HepG2 (cell line): ENCODE measurements around the gene PLPP3. TPM values are rescaled to one million over a fixed set of nuclear protein-coding genes. Genes with fewer than 3 reads are reported as not detected.

Source experiments
- ATAC-seq: fragments of 200-7000 bp; cut with Tn5 transposase; 3 replicates; pipeline ENCODE4 v1.9.1; 2020; ENCODE audit warnings: mild to moderate bottlenecking, moderate library complexity
- BruUV-seq: library from RNA; stranded (reverse); fragments of 400-500 nt; replicated peaks from 2 replicates; lab custom pipeline; 2021; lab: Mats Ljungman, UMichigan
- CTCF ChIA-PET: fragments of 300-600 bp; formaldehyde crosslinking; extraction: SDS; loops from one replicate; lab custom pipeline; 2021; ENCODE audit warnings: low total read pairs, inconsistent platforms, low intra/inter-chr PET ratio; lab: Yijun Ruan, JAX
- POLR2A ChIA-PET: fragments of 350-600 bp; sonication (Branson Sonifier 250); formaldehyde crosslinking; loops from one replicate; lab custom pipeline; 2020; ENCODE audit warnings: antibody characterized with exemption, inconsistent platforms; lab: Yijun Ruan, JAX
- DNase-seq: peaks from one replicate; pipeline ENCODE4 v3.0.0-alpha.2; 2015; ENCODE audit warnings: low spot score
- FAIRE-seq: peaks from 3 replicates; lab custom pipeline; 2011; peaks lifted over from hg19 to GRCh38; lab: Jason Lieb, UNC
- H2AFZ ChIP-seq: one replicate; pipeline ENCODE4 v1.6.1; 2011; ENCODE audit warnings: low read length, inconsistent platforms
- H3K27ac ChIP-seq: fragments of 300-600 bp; 3 replicates; pipeline ENCODE4 v1.8.0; 2011; ENCODE audit warnings: mixed run types, mild to moderate bottlenecking, mixed read lengths, low read length, inconsistent platforms; ENCODE audit not compliant: insufficient read depth; ENCODE audit errors: extremely low read length
- H3K27me3 ChIP-seq, 2 experiments: fragments of 200-600 bp in 1 of 2; 2 replicates in 1 of 2; 3 replicates in 1 of 2; pipeline versions ENCODE4 v1.6.0 to v1.8.0; 2011; ENCODE audit warnings: low read length in 2 of 2, mild to moderate bottlenecking in 2 of 2, moderate library complexity in 2 of 2, inconsistent platforms in 1 of 2; ENCODE audit not compliant: insufficient read depth in 2 of 2, control insufficient read depth in 1 of 2
- H3K36me3 ChIP-seq, 2 experiments: fragments of 200-600 bp in 1 of 2; replicated peaks in 1 of 2; 2 replicates in 1 of 2; 3 replicates in 1 of 2; pipeline versions ENCODE4 v1.5.1 to v1.8.0; 2011; ENCODE audit warnings: low read length in 2 of 2, inconsistent platforms in 1 of 2; ENCODE audit not compliant: insufficient read depth in 2 of 2, control insufficient read depth in 1 of 2
- H3K4me1 ChIP-seq: 2 replicates; pipeline ENCODE4 v1.5.1; 2012; ENCODE audit warnings: low read length, inconsistent platforms; ENCODE audit not compliant: insufficient read depth
- H3K4me2 ChIP-seq: 2 replicates; pipeline ENCODE4 v1.6.0; 2011; ENCODE audit warnings: low read depth, low read length, inconsistent platforms
- H3K4me3 ChIP-seq, 3 experiments: fragments of 200-600 bp in 1 of 3; sonication (generic), shearing (Covaris generic) in 1 of 3; replicated peaks in 1 of 3; 2 replicates each; pipeline ENCODE4 v1.5.1; 2011 to 2016; ENCODE audit warnings: low read length in 3 of 3, inconsistent platforms in 2 of 3, low read depth in 2 of 3, mild to moderate bottlenecking in 2 of 3, control low read depth in 1 of 3, mixed read lengths in 1 of 3; ENCODE audit not compliant: insufficient read depth in 1 of 3
- H3K79me2 ChIP-seq: one replicate; pipeline ENCODE4 v1.6.1; 2011; ENCODE audit warnings: low read length, inconsistent platforms; ENCODE audit not compliant: insufficient read depth
- H3K9ac ChIP-seq: 2 replicates; pipeline ENCODE4 v1.6.0; 2011; ENCODE audit warnings: mild to moderate bottlenecking, low read depth, low read length, inconsistent platforms; ENCODE audit not compliant: insufficient read depth
- H3K9me3 ChIP-seq: 2 replicates; pipeline ENCODE4 v1.5.1; 2012; ENCODE audit warnings: mild to moderate bottlenecking, low read length
- H4K20me1 ChIP-seq: 2 replicates; pipeline ENCODE4 v1.6.0; 2011; ENCODE audit warnings: inconsistent platforms, mild to moderate bottlenecking, low read length, moderate library complexity; ENCODE audit not compliant: insufficient read depth
- HNRNPH1 ChIP-seq: fragments of 200-400 bp; formaldehyde crosslinking; optimal IDR thresholded peaks from 2 replicates; pipeline ENCODE3; 2017; ENCODE audit warnings: mild to moderate bottlenecking, low read depth, low read length
- HNRNPUL1 ChIP-seq: fragments of 200-400 bp; formaldehyde crosslinking; IDR thresholded peaks from 2 replicates; pipeline ENCODE4 v1.6.1; 2017; ENCODE audit warnings: low read depth, mild to moderate bottlenecking, low read length, moderate library complexity
- KDM5B ChIP-seq: sonication (generic); formaldehyde crosslinking; IDR thresholded peaks from 2 replicates; pipeline ENCODE4 v1.4.0; 2020; ENCODE audit warnings: missing genetic modification reagents, mild to moderate bottlenecking, borderline replicate concordance
- MAF1 ChIP-seq: sonication (generic); formaldehyde crosslinking; IDR thresholded peaks from 2 replicates; pipeline ENCODE4 v1.5.0; 2020; ENCODE audit warnings: missing genetic modification reagents, borderline replicate concordance
- NCOA1 ChIP-seq: sonication (generic); formaldehyde crosslinking; IDR thresholded peaks from 2 replicates; pipeline ENCODE4 v1.9.0; 2021; ENCODE audit warnings: missing genetic modification reagents
- NRL ChIP-seq: sonication (generic); formaldehyde crosslinking; IDR thresholded peaks from 2 replicates; pipeline ENCODE4 v1.5.0; 2020; ENCODE audit warnings: missing genetic modification reagents, mild to moderate bottlenecking, moderate library complexity, borderline replicate concordance
- PRDM10 ChIP-seq: sonication (generic); formaldehyde crosslinking; IDR thresholded peaks from 2 replicates; pipeline ENCODE4 v1.4.0; 2020; ENCODE audit warnings: low read depth, missing genetic modification reagents
- SP140L ChIP-seq: sonication (generic); formaldehyde crosslinking; IDR thresholded peaks from 2 replicates; pipeline ENCODE4 v1.4.0; 2020; ENCODE audit warnings: missing genetic modification reagents, borderline replicate concordance
- SSRP1 ChIP-seq: IDR thresholded peaks from 2 replicates; pipeline ENCODE4 v1.6.1; 2016; ENCODE audit warnings: control low read depth
- YEATS4 ChIP-seq: sonication (generic); formaldehyde crosslinking; IDR thresholded peaks from 2 replicates; pipeline ENCODE4 v1.4.0; 2020; ENCODE audit warnings: missing genetic modification reagents, borderline replicate concordance
- ZNF253 ChIP-seq: sonication (generic); formaldehyde crosslinking; IDR thresholded peaks from 2 replicates; pipeline ENCODE4 v1.8.0; 2022; ENCODE audit warnings: mild to moderate bottlenecking, missing genetic modification reagents, borderline replicate concordance
- ZNF644 ChIP-seq: IDR thresholded peaks from 2 replicates; pipeline ENCODE4 v1.6.1; 2016; ENCODE audit warnings: low read depth
- ZNF720 ChIP-seq: sonication (generic); formaldehyde crosslinking; IDR thresholded peaks from 2 replicates; pipeline ENCODE4 v1.4.0; 2020; ENCODE audit warnings: missing genetic modification reagents
- ZNF776 ChIP-seq: sonication (generic); formaldehyde crosslinking; IDR thresholded peaks from 2 replicates; pipeline ENCODE4 v1.4.0; 2020; ENCODE audit warnings: mild to moderate bottlenecking, missing genetic modification reagents
- ZSCAN9 ChIP-seq: IDR thresholded peaks from 2 replicates; pipeline ENCODE4 v1.6.1; 2016; ENCODE audit warnings: borderline replicate concordance
- WGBS: methylation state at CpG from one replicate; pipeline ENCODE4 v1.1.6; 2017; ENCODE audit warnings: low lambda C conversion rate; 5-methylcytosine and 5-hydroxymethylcytosine counted together
- in situ Hi-C: cut with HindIII; loops from 2 replicates; pipeline ENCODE4 v1.10.0; 2017; ENCODE audit warnings: low pct_unique_long_range_greater_than_20kb; ENCODE audit not compliant: extremely low pct_ligation_motif_present
- intact Hi-C: fragments of 100-400 bp; cut with micrococcal nuclease; formaldehyde crosslinking; loops from one replicate; pipeline ENCODE4 v1.10.0; 2022; ENCODE audit not compliant: unreplicated experiment
- polyA plus RNA-seq, 8 experiments: library from polyadenylated mRNA; depleted of rRNA in 3 of 8; stranded (reverse) in 7 of 8; unstranded in 1 of 8; fragments of >200 nt; fragmentation: Illumina TruSeq in 4 of 8; extraction: Trizol in 4 of 8; gene quantifications; 2 replicates each; pipeline versions ENCODE4 v1.2.1 to v1.2.3, GENCODE V29; 2011 to 2016; ENCODE audit warnings: low read depth in 4 of 8, missing spikeins in 1 of 8, mixed read lengths in 1 of 8; ENCODE audit not compliant: insufficient read depth in 1 of 8
- total RNA-seq, 5 experiments: library from RNA; depleted of rRNA; stranded (reverse); fragments of >200 nt; fragmentation: Illumina TruSeq; extraction: Trizol; gene quantifications; 2 replicates each; pipeline ENCODE4 v1.2.3, GENCODE V29; 2016; ENCODE audit warnings: low read depth in 1 of 5
- TF ChIP-seq, protein P1 (sequence below): sonication (generic); formaldehyde crosslinking; IDR thresholded peaks from 2 replicates; pipeline ENCODE4 v1.4.0; 2020; ENCODE audit warnings: missing genetic modification reagents

PLPP3 gene
- total and polyA plus RNA-seq, 2 of the 13 experiments (the other 11 are each of a cell fraction or from before 2014, with no cell fraction given), result 49.7 to 65.8 TPM

DNA sequence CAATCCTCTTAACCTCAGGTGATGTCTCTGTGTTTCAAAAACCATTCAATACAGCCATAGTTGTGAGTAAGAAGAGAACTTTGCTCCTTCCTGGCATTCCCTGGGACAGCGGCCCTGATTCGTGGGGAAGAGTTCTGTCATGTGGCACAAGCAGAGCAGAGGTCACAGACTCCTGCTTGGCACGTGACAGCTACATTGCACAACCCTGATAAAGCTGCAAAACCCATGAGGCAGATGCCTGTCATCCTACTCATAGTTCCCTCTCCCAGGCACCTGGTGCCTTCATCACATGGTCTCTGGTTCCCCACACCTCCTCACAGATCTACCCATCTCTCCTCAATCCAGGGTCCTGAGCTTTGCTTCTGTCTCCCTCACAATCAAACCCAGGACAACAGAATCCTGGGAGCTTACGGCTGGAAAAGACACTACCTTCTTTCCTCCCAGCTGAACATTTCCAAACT is 70.8 kb downstream of the PLPP3 start:
- WGBS, result 4% methylated on average over 4 of the region's 4 CpGs
- Histone ChIP-seq H3K79me2 (peaks cover 50% of the 10 kb centered on the region), H3K9ac (peak overlapping the region; percentile 70), H3K27ac (peak overlapping the region; percentile 93), H2AFZ (no peak overlapping the region), H3K4me3 (no peak overlapping the region), H4K20me1 (no peaks in the 10 kb centered on the region), H3K36me3 (peaks cover 29 to 79% of the 10 kb centered on the region in 2 experiments), H3K9me3 (no peaks in the 10 kb centered on the region), H3K27me3 (no peaks in the 10 kb centered on the region), H3K4me1 (peaks cover 89% of the 10 kb centered on the region), H3K4me2 (peak overlapping the region; percentile 54)
- FAIRE-seq, result peak; percentile 100
- ChIA-PET CTCF (no interaction called here), POLR2A (interaction anchor here (1.0 to 8.2 kb wide), 19 partner anchors 10 to 790 kb away, joined by 3 to 74 read pairs (median 6); partner anchors contain the start of gene PLPP3)
- peak; percentile 98 for DNase-seq
- peak; percentile 91 for ATAC-seq
- in situ Hi-C loops, result loop anchor here (5.0 to 10.0 kb wide), 3 partner anchors 64 to 314 kb away; no protein-coding TSS in a partner anchor
- intact Hi-C loops, result loop anchor here (1.0 to 10.0 kb wide), 6 partner anchors 14 to 318 kb away; no protein-coding TSS in a partner anchor
- BruUV-seq, result no TSS peak
- peak; percentile 93 for TF ChIP-seq ZNF644 (CRISPR knock-in tag)
- TF ChIP-seq, protein P1, sequence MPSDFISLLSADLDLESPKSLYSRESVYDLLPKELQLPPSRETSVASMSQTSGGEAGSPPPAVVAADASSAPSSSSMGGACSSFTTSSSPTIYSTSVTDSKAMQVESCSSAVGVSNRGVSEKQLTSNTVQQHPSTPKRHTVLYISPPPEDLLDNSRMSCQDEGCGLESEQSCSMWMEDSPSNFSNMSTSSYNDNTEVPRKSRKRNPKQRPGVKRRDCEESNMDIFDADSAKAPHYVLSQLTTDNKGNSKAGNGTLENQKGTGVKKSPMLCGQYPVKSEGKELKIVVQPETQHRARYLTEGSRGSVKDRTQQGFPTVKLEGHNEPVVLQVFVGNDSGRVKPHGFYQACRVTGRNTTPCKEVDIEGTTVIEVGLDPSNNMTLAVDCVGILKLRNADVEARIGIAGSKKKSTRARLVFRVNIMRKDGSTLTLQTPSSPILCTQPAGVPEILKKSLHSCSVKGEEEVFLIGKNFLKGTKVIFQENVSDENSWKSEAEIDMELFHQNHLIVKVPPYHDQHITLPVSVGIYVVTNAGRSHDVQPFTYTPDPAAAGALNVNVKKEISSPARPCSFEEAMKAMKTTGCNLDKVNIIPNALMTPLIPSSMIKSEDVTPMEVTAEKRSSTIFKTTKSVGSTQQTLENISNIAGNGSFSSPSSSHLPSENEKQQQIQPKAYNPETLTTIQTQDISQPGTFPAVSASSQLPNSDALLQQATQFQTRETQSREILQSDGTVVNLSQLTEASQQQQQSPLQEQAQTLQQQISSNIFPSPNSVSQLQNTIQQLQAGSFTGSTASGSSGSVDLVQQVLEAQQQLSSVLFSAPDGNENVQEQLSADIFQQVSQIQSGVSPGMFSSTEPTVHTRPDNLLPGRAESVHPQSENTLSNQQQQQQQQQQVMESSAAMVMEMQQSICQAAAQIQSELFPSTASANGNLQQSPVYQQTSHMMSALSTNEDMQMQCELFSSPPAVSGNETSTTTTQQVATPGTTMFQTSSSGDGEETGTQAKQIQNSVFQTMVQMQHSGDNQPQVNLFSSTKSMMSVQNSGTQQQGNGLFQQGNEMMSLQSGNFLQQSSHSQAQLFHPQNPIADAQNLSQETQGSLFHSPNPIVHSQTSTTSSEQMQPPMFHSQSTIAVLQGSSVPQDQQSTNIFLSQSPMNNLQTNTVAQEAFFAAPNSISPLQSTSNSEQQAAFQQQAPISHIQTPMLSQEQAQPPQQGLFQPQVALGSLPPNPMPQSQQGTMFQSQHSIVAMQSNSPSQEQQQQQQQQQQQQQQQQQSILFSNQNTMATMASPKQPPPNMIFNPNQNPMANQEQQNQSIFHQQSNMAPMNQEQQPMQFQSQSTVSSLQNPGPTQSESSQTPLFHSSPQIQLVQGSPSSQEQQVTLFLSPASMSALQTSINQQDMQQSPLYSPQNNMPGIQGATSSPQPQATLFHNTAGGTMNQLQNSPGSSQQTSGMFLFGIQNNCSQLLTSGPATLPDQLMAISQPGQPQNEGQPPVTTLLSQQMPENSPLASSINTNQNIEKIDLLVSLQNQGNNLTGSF (CRISPR knock-in tag), result peak; percentile 88; the same call in 1 of the 2 replicates
- no peak for TF ChIP-seq HNRNPUL1
- TF ChIP-seq SP140L, result peak; percentile 62; the same call in 1 of the 2 replicates
- TF ChIP-seq ZNF776, result peak; percentile 57; the same call in 1 of the 2 replicates
- TF ChIP-seq NCOA1 (CRISPR knock-in tag), result peak; percentile 32; the same call in 1 of the 2 replicates
- peak; percentile 98 for TF ChIP-seq KDM5B (CRISPR knock-in tag)
- TF ChIP-seq NRL (CRISPR knock-in tag), result peak; percentile 92
- peak; percentile 76; the same call in 1 of the 2 replicates for TF ChIP-seq SSRP1 (CRISPR knock-in tag)
- 0 out of 2 replicates have a peak, but pooled peaks have one; percentile 47 for TF ChIP-seq MAF1 (CRISPR knock-in tag)
- peak; percentile 79; the same call in 1 of the 2 replicates for TF ChIP-seq PRDM10 (CRISPR knock-in tag)
- TF ChIP-seq YEATS4 (CRISPR knock-in tag), result peak; percentile 94
- peak; percentile 98 for TF ChIP-seq ZSCAN9 (CRISPR knock-in tag)
- TF ChIP-seq HNRNPH1, result no peak
- TF ChIP-seq ZNF253 (CRISPR knock-in tag), result peak; percentile 94
- no peak for TF ChIP-seq ZNF720
